ENCODE measurements around the gene CYP27C1.

- TF ChIP-seq CTCF (IDR thresholded peaks at IDR 0.05 in 4 of 5, conservative IDR thresholded peaks at IDR 0.05 in 1 of 5): no peak
- no peak for TF ChIP-seq POLR2A (IDR thresholded peaks at IDR 0.05)
Measured at GRCh38 chr2:127261804-127262406, 41.8 kb upstream of the CYP27C1 start.
